ENCODE measurements around the gene SLC12A3. TPM values are rescaled to one million over a fixed set of nuclear protein-coding genes. Genes with fewer than 3 reads are reported as not detected.

The SLC12A3 gene
- total and polyA plus RNA-seq, 2 of the 8 experiments (the other 6 are each of a cell fraction or from before 2014, with no cell fraction given), result not detected

DNA sequence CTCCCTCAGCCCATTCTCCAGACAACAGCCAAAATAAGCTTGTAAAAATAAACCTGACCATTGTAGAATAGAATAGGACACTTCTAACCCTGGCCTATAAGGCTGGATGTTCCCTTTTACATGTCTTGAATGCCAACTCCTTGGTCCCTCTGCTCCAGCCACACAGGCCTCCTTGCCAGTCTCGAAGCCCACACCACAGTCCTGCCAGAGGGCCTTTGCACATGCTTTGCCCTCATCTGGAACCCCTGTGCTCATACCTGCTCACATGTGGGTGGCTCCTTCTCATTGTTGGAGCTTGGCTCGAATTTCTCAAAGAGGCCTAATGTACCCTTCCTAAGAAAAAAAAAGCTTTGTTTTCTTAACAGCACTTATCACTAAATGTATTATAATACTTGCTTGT is 5.4 kb upstream of the SLC12A3 start:
- ChIA-PET CTCF (ENCODE audit: partially characterized antibody) (interaction anchor here (0.9 to 10.8 kb wide), 5 partner anchors 5 to 244 kb away, joined by 3 to 102 read pairs (median 4); partner anchors contain the start of gene SLC12A3), POLR2A (ENCODE audit: partially characterized antibody) (interaction anchor here (0.7 to 0.8 kb wide), 2 partner anchors 9 to 72 kb away, joined by 3 read pairs; partner anchors contain the start of gene HERPUD1)
- H3K4me1 ChIP-seq (replicated peaks in 1 of 4; ENCODE audit: control insufficient read depth in 3 of 4, insufficient read depth in 4 of 4, low read length in 3 of 4), result peaks cover 0 to 3% (median 0%) of the 10 kb centered on the region in 4 experiments; a peak in 2 of 7 replicates

More for the DNA sequence above, 5.4 kb upstream of the SLC12A3 start:
- Histone ChIP-seq H2BK15ac (ENCODE audit: low read length) (no peak overlapping the region), H4K91ac (replicated peaks; ENCODE audit: insufficient read length, low read length) (no peak overlapping the region), H3K14ac (ENCODE audit: insufficient read length) (no peak overlapping the region), H4K8ac (ENCODE audit: extremely low read depth, insufficient read depth, low read length) (no peak overlapping the region), H3K23me2 (ENCODE audit: low read depth, low read length) (no peaks in the 10 kb centered on the region; the same call in 1 of the 2 replicates), H3K79me2 (ENCODE audit: control insufficient read depth in 1 of 2, insufficient read depth in 2 of 2, low read length in 2 of 2) (no peaks in the 10 kb centered on the region), H3K18ac (ENCODE audit: extremely low read depth, low read length) (no peak overlapping the region), H3K36me3 (ENCODE audit: control insufficient read depth in 2 of 4, insufficient read depth in 4 of 4, low read length in 3 of 4) (no peaks in the 10 kb centered on the region), H3K9ac (replicated peaks in 1 of 4; ENCODE audit: extremely low read depth in 1 of 4, low read depth in 3 of 4, low read length in 3 of 4) (no peak overlapping the region), H2AFZ (ENCODE audit: low read length) (no peak overlapping the region), H2BK12ac (ENCODE audit: low read depth, low read length) (no peak overlapping the region), H2BK20ac (ENCODE audit: low read length) (no peak overlapping the region), H4K20me1 (replicated peaks in 1 of 2; ENCODE audit: control insufficient read depth in 1 of 2, insufficient read depth in 2 of 2, low read length in 2 of 2) (no peaks in the 10 kb centered on the region), H2AK5ac (ENCODE audit: low read depth, low read length) (no peak overlapping the region), H4K5ac (ENCODE audit: insufficient read length, low read depth, low read length) (no peak overlapping the region), H3K56ac (replicated peaks; ENCODE audit: insufficient read length, low read depth, low read length) (no peak overlapping the region), H3K4ac (replicated peaks; ENCODE audit: insufficient read length, low read depth, low read length) (no peak overlapping the region), H3K9me3 (ENCODE audit: insufficient read depth in 2 of 2, low read depth in 1 of 2, low read length in 1 of 2) (no peaks in the 10 kb centered on the region), H3K4me3 (ENCODE audit: extremely low read depth in 1 of 4, insufficient read depth in 2 of 4, low read depth in 3 of 4, low read length in 4 of 4) (no peak overlapping the region), H3K27me3 (replicated peaks in 1 of 4; ENCODE audit: control insufficient read depth in 3 of 4, extremely low read depth in 1 of 4, insufficient read depth in 3 of 4, low read length in 3 of 4) (no peaks in the 10 kb centered on the region), H3K4me2 (ENCODE audit: insufficient read depth in 1 of 2, low read depth in 2 of 2, low read length in 2 of 2) (no peak overlapping the region), H3K23ac (ENCODE audit: insufficient read length) (no peak overlapping the region), H2BK5ac (ENCODE audit: low read depth, low read length) (no peak overlapping the region), H3K27ac (ENCODE audit: low read depth, low read length) (no peak overlapping the region), H2BK120ac (replicated peaks; ENCODE audit: low read depth, low read length) (no peak overlapping the region), H3K79me1 (ENCODE audit: low read depth, low read length) (no peaks in the 10 kb centered on the region)
- DNase-seq (ENCODE audit: low read depth in 1 of 2, low spot score in 2 of 2), result no peak
- WGBS, 2 experiments (ENCODE audit: extremely low coverage in 1 of 2, insufficient coverage in 1 of 2, insufficient read length in 1 of 2, insufficient replicate concordance in 2 of 2, low coverage in 1 of 2, low lambda C conversion rate in 2 of 2, missing lambda C conversion rate in 1 of 2), result 84% methylated on average over 2 of the region's 2 CpGs; no CpG with 5 or more reads in 1 of the 2 experiments
- FAIRE-seq, result no peak
- TF ChIP-seq EP300 (IDR thresholded peaks at IDR 0.05; ENCODE audit: borderline replicate concordance in 1 of 2, low read depth in 2 of 2, low read length in 2 of 2) (no peak), GTF2F1 (IDR thresholded peaks at IDR 0.05; ENCODE audit: borderline replicate concordance, low read depth, low read length) (no peak), BACH1 (IDR thresholded peaks at IDR 0.05; ENCODE audit: low read length) (no peak), NRF1 (IDR thresholded peaks at IDR 0.05; ENCODE audit: low read depth, low read length) (no peak), MAFK (IDR thresholded peaks at IDR 0.05; ENCODE audit: low read depth, low read length) (no peak)
- TF ChIP-seq, protein P1, sequence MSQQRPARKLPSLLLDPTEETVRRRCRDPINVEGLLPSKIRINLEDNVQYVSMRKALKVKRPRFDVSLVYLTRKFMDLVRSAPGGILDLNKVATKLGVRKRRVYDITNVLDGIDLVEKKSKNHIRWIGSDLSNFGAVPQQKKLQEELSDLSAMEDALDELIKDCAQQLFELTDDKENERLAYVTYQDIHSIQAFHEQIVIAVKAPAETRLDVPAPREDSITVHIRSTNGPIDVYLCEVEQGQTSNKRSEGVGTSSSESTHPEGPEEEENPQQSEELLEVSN (IDR thresholded peaks at IDR 0.05), result no peak

Measured in H1 (cell line).